H9 (cell line): ENCODE data around the gene CCDC33. TPM values are rescaled to one million over a fixed set of nuclear protein-coding genes. Genes with fewer than 3 reads are reported as not detected.

Source experiments
- DNase-seq: peaks from one replicate; pipeline ENCODE4 v3.0.0-alpha.2; 2017
- H2AFZ ChIP-seq: one replicate; pipeline ENCODE4 v1.6.1; 2013; ENCODE audit warnings: mild to moderate bottlenecking, low read length, control low read depth, moderate library complexity
- H2AK5ac ChIP-seq: 2 replicates; pipeline ENCODE4 v1.6.1; 2013; ENCODE audit warnings: low read length, control low read depth, mixed read lengths; ENCODE audit not compliant: insufficient read length
- H2BK120ac ChIP-seq: one replicate; pipeline ENCODE4 v1.6.1; 2013; ENCODE audit warnings: low read depth, mild to moderate bottlenecking, low read length, control low read depth, inconsistent platforms; ENCODE audit not compliant: poor library complexity, severe bottlenecking
- H2BK12ac ChIP-seq: 2 replicates; pipeline ENCODE4 v1.6.1; 2013; ENCODE audit warnings: low read length, control low read depth, mixed read lengths, low read depth; ENCODE audit not compliant: insufficient read length
- H2BK15ac ChIP-seq: 2 replicates; pipeline ENCODE4 v1.6.1; 2013; ENCODE audit warnings: low read depth, low read length, control low read depth
- H2BK20ac ChIP-seq: one replicate; pipeline ENCODE4 v1.6.1; 2013; ENCODE audit warnings: low read depth, mild to moderate bottlenecking, low read length, control low read depth, inconsistent platforms; ENCODE audit not compliant: poor library complexity, severe bottlenecking
- H2BK5ac ChIP-seq: 2 replicates; pipeline ENCODE4 v1.6.1; 2013; ENCODE audit warnings: low read length, control low read depth, mixed read lengths; ENCODE audit not compliant: insufficient read length
- H3K14ac ChIP-seq: 2 replicates; pipeline ENCODE4 v1.6.1; 2013; ENCODE audit warnings: low read length, control low read depth; ENCODE audit not compliant: insufficient read depth
- H3K18ac ChIP-seq: 2 replicates; pipeline ENCODE4 v1.6.1; 2013; ENCODE audit warnings: low read depth, mild to moderate bottlenecking, mixed read lengths, low read length, control low read depth; ENCODE audit not compliant: insufficient read length
- H3K23ac ChIP-seq: 2 replicates; pipeline ENCODE4 v1.6.1; 2013; ENCODE audit warnings: low read length, control low read depth, mixed read lengths, low read depth; ENCODE audit not compliant: insufficient read length
- H3K23me2 ChIP-seq: 2 replicates; pipeline ENCODE4 v1.6.1; 2013; ENCODE audit warnings: low read depth, mild to moderate bottlenecking, mixed read lengths, low read length, control low read depth; ENCODE audit not compliant: insufficient read length, poor library complexity, severe bottlenecking
- H3K27ac ChIP-seq: 2 replicates; pipeline ENCODE4 v1.5.1; 2013; ENCODE audit warnings: low read length, control low read depth, mixed read lengths, low read depth; ENCODE audit not compliant: insufficient read length
- H3K27me3 ChIP-seq: 2 replicates; pipeline ENCODE4 v1.6.1; 2013; ENCODE audit warnings: low read length, control low read depth, inconsistent platforms; ENCODE audit not compliant: insufficient read depth
- H3K4ac ChIP-seq: 2 replicates; pipeline ENCODE4 v1.6.1; 2013; ENCODE audit warnings: low read depth, mild to moderate bottlenecking, control low read depth, inconsistent platforms, low read length, moderate library complexity
- H3K4me1 ChIP-seq: 2 replicates; pipeline ENCODE4 v1.6.1; 2013; ENCODE audit warnings: low read length, control low read depth, inconsistent platforms; ENCODE audit not compliant: insufficient read depth
- H3K4me2 ChIP-seq: 2 replicates; pipeline ENCODE4 v1.6.1; 2013; ENCODE audit warnings: low read length, control low read depth, mixed read lengths; ENCODE audit not compliant: insufficient read length, insufficient read depth
- H3K56ac ChIP-seq: 2 replicates; pipeline ENCODE4 v1.6.1; 2013; ENCODE audit warnings: low read depth, mild to moderate bottlenecking, mixed read lengths, low read length, control low read depth; ENCODE audit not compliant: insufficient read length
- H3K79me1 ChIP-seq: 2 replicates; pipeline ENCODE4 v1.6.1; 2013; ENCODE audit warnings: low read depth, mild to moderate bottlenecking, moderate library complexity, low read length, control low read depth, inconsistent platforms; ENCODE audit not compliant: insufficient read depth, poor library complexity, severe bottlenecking
- H3K79me2 ChIP-seq: 2 replicates; pipeline ENCODE4 v1.6.1; 2013; ENCODE audit warnings: low read length, control low read depth, inconsistent platforms; ENCODE audit not compliant: insufficient read depth
- H3K9ac ChIP-seq: 2 replicates; pipeline ENCODE4 v1.6.1; 2013; ENCODE audit warnings: low read length, control low read depth, mixed read lengths; ENCODE audit not compliant: insufficient read length; ENCODE audit errors: extremely low read depth
- H3K9me3 ChIP-seq: one replicate; pipeline ENCODE4 v1.6.1; 2013; ENCODE audit warnings: low read depth, low read length, inconsistent platforms; ENCODE audit not compliant: control insufficient read depth
- H3T11ph ChIP-seq: one replicate; pipeline ENCODE4 v1.6.1; 2013; ENCODE audit warnings: mild to moderate bottlenecking, low read length, control low read depth, inconsistent platforms
- H4K20me1 ChIP-seq: one replicate; pipeline ENCODE4 v1.6.1; 2013; ENCODE audit not compliant: control insufficient read depth, insufficient read length, insufficient read depth
- H4K5ac ChIP-seq: 2 replicates; pipeline ENCODE4 v1.6.1; 2013; ENCODE audit warnings: low read depth, mild to moderate bottlenecking, mixed read lengths, low read length, control low read depth; ENCODE audit not compliant: insufficient read length
- H4K8ac ChIP-seq: replicated peaks from 2 replicates; pipeline ENCODE4 v1.6.1; 2013; ENCODE audit warnings: low read length, control low read depth, mixed read lengths, low read depth; ENCODE audit not compliant: insufficient read length
- H4K91ac ChIP-seq: 2 replicates; pipeline ENCODE4 v1.6.1; 2013; ENCODE audit warnings: low read depth, mild to moderate bottlenecking, moderate library complexity, mixed read lengths, low read length, control low read depth; ENCODE audit not compliant: insufficient read length
- H3K27ac Mint-ChIP-seq, 3 experiments: 2 replicates in 2 of 3; 3 replicates in 1 of 3; pipeline ENCODE4 v1.8.0; 2020 to 2021; ENCODE audit warnings: mixed read lengths in 3 of 3, mild to moderate bottlenecking in 1 of 3, moderate library complexity in 1 of 3
- H3K27me3 Mint-ChIP-seq: 2 replicates; pipeline ENCODE4 v1.8.0; 2021; ENCODE audit warnings: low read depth, mild to moderate bottlenecking, moderate library complexity, mixed read lengths
- H3K36me3 Mint-ChIP-seq, 3 experiments: 2 replicates in 2 of 3; 3 replicates in 1 of 3; pipeline ENCODE4 v1.8.0; 2020 to 2021; ENCODE audit warnings: low read depth in 3 of 3, mixed read lengths in 3 of 3; ENCODE audit not compliant: insufficient read depth in 1 of 3
- H3K4me1 Mint-ChIP-seq, 2 experiments: 2 replicates each; pipeline ENCODE4 v1.8.0; 2020; ENCODE audit warnings: mixed read lengths in 2 of 2
- H3K4me3 Mint-ChIP-seq, 2 experiments: 2 replicates in 1 of 2; 3 replicates in 1 of 2; pipeline ENCODE4 v1.8.0; 2020 to 2021; ENCODE audit warnings: mild to moderate bottlenecking in 2 of 2, mixed read lengths in 2 of 2, moderate library complexity in 1 of 2
- H3K9me3 Mint-ChIP-seq, 2 experiments: 2 replicates in 1 of 2; 3 replicates in 1 of 2; pipeline ENCODE4 v1.8.0; 2020; ENCODE audit warnings: mild to moderate bottlenecking in 2 of 2, mixed read lengths in 2 of 2, moderate library complexity in 1 of 2
- WGBS: extraction: QIAGEN DNeasy Blood & Tissue Kit; methylation state at CpG from one replicate; pipeline ENCODE4 v1.1.7; 2013; ENCODE audit warnings: missing lambda C conversion rate, low lambda C conversion rate, mixed read lengths; ENCODE audit not compliant: insufficient read length; ENCODE audit errors: extremely low coverage; 5-methylcytosine and 5-hydroxymethylcytosine counted together
- total RNA-seq: library from RNA; stranded (reverse); gene quantifications from 2 replicates; pipeline ENCODE4 v1.2.1, GENCODE V29; 2021
- TF ChIP-seq, protein P1 (sequence below): fragments of 200-600 bp; sonication (generic); conservative IDR thresholded peaks from 3 replicates; pipeline ENCODE4 v1.8.0; 2021; ENCODE audit warnings: antibody characterized with exemption, mild to moderate bottlenecking

CCDC33 gene
- total RNA-seq, 1 experiment from 2014 or later, result 4.6 TPM

DNA sequence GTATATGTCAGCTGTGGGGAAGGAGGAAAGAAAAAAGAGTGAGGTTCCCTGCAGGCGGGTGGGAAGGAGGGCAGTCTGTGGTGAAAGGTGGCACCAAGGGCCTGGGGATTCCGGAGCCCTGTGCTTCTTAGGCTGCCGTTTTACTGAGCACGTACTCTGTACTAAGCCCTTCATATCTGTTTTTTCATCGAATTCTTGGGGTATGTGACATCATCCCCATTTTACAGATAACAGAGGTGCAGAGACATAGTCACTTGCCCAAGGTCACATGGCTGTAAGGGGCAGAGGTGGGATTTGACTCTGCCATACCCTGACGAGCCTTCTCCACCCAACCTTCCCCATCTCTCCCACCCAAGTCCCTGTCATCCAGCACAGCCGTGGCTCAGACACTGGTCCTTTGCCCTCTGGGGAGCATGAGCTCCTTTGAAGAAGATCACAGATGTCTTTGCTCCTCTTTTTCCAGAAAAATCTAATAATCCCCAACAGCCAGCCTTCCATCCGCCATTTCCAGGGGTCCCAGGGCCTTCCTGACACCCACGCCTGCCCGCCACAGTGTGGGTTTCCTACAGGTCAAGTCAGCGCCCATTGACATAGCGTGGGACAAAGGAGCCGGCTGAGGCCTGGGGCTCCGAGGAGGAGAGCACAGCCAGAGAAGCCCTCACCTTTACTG is 107.1 kb downstream of the CCDC33 start:
- H3K27me3 Mint-ChIP-seq, result peaks cover 12% of the 10 kb centered on the region
- Histone ChIP-seq H4K91ac (no peak overlapping the region), H3T11ph (no peak overlapping the region), H3K79me1 (no peaks in the 10 kb centered on the region), H2AK5ac (no peak overlapping the region), H4K20me1 (no peaks in the 10 kb centered on the region), H2BK15ac (no peak overlapping the region), H3K4me1 (no peaks in the 10 kb centered on the region; the same call in 1 of the 2 replicates), H2BK5ac (no peak overlapping the region), H3K27ac (no peak overlapping the region), H3K9ac (no peak overlapping the region), H3K18ac (no peak overlapping the region), H3K9me3 (no peaks in the 10 kb centered on the region), H3K14ac (no peak overlapping the region), H2AFZ (no peak overlapping the region), H3K27me3 (no peaks in the 10 kb centered on the region), H3K56ac (no peak overlapping the region), H3K4ac (no peak overlapping the region), H3K23me2 (no peaks in the 10 kb centered on the region), H4K5ac (no peak overlapping the region), H2BK20ac (no peak overlapping the region), H3K79me2 (no peaks in the 10 kb centered on the region), H3K4me2 (no peak overlapping the region), H2BK12ac (no peak overlapping the region), H2BK120ac (no peak overlapping the region), H4K8ac (no peak overlapping the region), H3K23ac (no peak overlapping the region)
- H3K9me3 Mint-ChIP-seq, result no peaks in the 10 kb centered on the region
- TF ChIP-seq, protein P1, sequence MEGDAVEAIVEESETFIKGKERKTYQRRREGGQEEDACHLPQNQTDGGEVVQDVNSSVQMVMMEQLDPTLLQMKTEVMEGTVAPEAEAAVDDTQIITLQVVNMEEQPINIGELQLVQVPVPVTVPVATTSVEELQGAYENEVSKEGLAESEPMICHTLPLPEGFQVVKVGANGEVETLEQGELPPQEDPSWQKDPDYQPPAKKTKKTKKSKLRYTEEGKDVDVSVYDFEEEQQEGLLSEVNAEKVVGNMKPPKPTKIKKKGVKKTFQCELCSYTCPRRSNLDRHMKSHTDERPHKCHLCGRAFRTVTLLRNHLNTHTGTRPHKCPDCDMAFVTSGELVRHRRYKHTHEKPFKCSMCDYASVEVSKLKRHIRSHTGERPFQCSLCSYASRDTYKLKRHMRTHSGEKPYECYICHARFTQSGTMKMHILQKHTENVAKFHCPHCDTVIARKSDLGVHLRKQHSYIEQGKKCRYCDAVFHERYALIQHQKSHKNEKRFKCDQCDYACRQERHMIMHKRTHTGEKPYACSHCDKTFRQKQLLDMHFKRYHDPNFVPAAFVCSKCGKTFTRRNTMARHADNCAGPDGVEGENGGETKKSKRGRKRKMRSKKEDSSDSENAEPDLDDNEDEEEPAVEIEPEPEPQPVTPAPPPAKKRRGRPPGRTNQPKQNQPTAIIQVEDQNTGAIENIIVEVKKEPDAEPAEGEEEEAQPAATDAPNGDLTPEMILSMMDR, result no peak
- no peak overlapping the region for H3K4me3 Mint-ChIP-seq
- DNase-seq, result no peak
- H3K4me1 Mint-ChIP-seq, result peaks cover 5% of the 10 kb centered on the region in 2 experiments
- WGBS, result no CpG with 5 or more reads among the region's 14 CpGs
- H3K36me3 Mint-ChIP-seq, result peaks cover 0 to 2% (median 0%) of the 10 kb centered on the region in 3 experiments; a peak in 1 of 7 replicates
- no peak overlapping the region for H3K27ac Mint-ChIP-seq
